ENCODE data around the gene LEMD2. TPM values are rescaled to one million over a fixed set of nuclear protein-coding genes. Genes with fewer than 3 reads are reported as not detected.

The LEMD2 gene
- total RNA-seq, 2 experiments from 2014 or later = 45.6 to 48.1 TPM

DNA sequence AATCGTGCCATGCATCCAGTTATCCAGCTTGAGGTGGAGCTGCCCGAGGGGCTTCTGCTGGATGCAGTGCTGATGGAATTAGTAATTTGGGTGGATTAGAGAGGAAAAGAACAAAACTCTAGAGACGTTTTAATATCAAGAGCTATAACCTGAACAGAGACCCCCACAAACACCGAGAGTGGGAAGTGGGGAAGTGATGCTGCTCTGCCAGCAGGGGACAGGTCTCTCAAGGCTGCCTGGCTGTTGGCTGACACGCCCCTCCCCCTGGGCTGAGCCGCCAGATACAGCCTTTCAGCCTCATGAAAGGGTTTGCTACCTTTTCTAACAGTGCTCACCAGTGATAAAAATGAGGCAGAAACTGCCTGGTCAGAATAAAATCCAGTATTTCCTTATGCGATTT, 9.6 kb downstream of the LEMD2 start:
- POLR2A ChIA-PET = interaction anchor here (0.6 kb wide), 1 partner anchor 14 kb away, joined by 3 read pairs; no protein-coding TSS in a partner anchor
- CTCF ChIA-PET = interaction anchor here (1.2 to 4.2 kb wide), 2 partner anchors 9 to 12 kb away, joined by 4 to 21 read pairs; no protein-coding TSS in a partner anchor

DNA sequence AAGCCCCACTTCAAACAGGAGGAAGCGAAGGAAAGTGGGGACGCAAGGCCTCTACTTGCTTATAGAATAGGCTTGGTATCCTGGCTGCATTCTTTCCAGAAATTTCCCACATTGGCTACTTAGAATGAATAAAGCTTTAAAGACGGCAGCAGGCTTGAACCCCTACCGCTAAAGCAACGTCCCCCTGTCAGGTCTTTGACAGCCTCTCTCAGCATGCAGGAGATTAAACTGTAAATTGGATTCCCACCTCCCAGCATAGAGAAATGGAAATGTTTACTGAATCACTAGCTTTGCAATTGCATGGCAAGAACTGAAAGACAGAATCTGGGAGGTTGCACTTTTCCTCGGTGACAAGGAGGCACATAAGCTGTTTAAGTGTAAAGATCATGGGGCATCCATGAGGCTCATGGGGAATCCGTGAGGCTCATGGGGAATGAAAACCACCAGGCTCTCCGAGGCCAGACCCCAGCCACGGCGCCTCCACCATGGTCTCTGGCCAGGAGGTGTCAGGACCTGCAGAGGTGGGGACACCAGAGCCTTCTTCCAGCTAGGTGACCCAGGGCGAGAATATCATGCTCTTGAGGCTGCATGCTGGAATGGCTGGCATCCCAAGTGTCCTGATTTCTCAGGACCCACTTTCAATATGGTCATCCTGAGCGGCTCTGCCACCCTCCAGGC, 10.3 kb downstream of the LEMD2 start:
- ChIA-PET CTCF (interaction anchor here (1.2 to 4.2 kb wide), 3 partner anchors 8 to 364 kb away, joined by 3 to 21 read pairs (median 4); no protein-coding TSS in a partner anchor), POLR2A (interaction anchor here (0.6 kb wide), 1 partner anchor 160 kb away, joined by 3 read pairs; no protein-coding TSS in a partner anchor)

DNA sequence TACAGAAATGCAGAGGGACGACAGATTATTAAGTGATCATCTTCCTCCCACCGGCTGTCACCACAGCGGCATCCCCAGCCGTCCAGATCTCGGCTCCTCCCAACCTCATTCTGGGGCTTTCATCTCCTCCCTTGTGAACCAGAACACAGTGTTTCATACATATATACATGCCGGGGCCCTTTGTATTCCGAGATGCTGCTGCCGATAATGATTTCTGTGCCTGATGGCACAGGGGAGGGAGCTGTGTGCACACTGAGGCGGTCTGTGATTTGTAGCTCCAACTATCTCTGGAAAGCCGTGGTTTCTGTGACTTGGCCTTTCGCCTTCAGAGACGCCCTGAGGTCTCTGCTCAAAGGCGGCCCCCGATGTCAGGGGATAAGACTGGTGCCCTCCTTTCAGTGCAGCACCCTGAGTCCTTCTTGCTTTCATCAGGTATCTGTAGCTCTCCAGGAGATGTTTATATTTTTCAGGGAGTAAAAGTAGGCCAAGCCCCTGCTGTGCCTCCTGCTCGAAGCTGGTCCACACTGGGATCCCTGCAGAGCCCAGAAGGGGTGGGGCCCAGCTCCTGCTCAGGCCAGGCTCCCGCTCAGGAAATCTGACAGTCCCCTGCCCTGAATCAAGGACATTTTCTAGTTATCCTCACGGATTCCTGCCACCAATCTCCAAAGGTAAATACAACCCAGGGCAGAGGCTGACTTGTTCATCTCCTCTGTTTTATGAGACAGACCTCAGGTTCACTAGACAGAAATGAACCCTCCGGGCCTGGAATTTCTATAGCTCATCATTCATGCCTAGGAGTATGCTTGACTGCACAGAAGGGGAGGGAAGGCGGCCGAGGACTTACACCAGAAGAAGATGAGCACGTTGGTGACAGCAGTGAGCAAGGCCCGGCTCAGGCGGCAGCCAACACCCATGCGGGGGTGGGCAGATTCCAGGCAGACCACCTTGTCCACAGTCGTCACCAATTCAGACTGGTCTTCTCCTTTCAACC, 11.2 kb downstream of the LEMD2 start:
- POLR2A ChIA-PET = no interaction called here
- CTCF ChIA-PET = interaction anchor here (1.2 to 4.2 kb wide), 3 partner anchors 7 to 365 kb away, joined by 3 to 21 read pairs (median 4); no protein-coding TSS in a partner anchor

DNA sequence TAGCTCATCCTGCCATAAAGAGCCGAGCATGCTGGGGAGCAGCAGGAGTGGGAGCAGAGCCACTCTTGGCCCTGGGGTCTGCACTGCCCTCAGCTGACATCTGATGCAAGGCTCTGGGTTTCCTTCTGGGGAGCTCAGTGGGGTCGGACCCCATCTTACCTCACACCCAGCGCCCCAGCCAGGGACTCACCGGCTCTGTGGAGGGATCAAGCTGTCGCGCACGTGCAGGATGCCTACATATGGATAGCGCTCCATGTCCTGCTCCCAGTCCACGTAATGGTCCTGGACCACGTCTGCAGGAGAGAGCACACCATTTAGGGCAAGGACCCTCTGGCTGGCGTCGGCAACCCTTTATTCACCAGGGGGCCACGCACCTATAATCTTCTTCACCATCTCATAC, 12.2 kb downstream of the LEMD2 start:
- POLR2A ChIA-PET = no interaction called here

DNA sequence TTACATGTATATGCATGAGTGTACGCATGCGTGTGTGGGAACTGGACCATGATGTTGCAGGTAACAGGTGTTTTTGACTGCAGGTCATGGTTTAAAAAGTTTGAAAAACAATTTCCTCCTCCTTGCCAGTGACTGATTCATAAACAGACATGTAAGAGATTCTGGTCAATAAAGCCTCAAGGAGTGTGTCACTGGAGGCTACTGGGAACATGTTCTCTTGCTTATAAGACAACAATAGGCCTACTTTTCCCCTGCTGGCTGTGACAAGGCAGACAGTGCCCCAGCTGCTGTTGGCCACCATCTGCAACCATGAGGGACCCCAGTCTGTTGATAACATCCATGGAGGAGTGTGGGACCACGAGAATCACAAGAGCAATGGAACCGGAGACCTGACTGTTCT, 12.7 kb downstream of the LEMD2 start:
- ChIA-PET CTCF (interaction anchor here (0.6 to 0.8 kb wide), 2 partner anchors 251 to 252 kb away, joined by 3 read pairs; no protein-coding TSS in a partner anchor), POLR2A (no interaction called here)

More for the DNA sequence above, 12.2 kb downstream of the LEMD2 start:
- CTCF ChIA-PET = interaction anchor here (0.6 kb wide), 1 partner anchor 251 kb away, joined by 3 read pairs; no protein-coding TSS in a partner anchor

DNA sequence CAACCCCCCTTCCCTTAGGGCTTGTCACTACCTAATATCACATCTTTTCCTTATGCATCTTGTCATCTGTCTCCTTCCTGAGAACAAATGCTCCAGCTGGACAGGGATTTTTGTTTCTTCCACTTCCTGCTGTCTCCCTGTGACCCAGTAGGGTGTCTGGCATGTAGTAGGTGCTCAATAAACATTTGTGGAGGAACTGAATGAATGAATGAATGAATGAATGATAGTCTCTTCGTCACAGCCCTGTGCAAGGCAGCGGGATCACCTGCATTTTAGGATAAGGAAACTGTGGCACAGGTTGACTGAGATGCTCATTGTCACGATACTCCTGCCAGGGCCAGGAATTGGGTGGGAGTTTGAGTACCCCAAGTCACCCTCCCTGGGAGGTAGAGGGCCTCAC, 14.2 kb downstream of the LEMD2 start:
- ChIA-PET CTCF (interaction anchor here (1.0 to 1.1 kb wide), 2 partner anchors 31 to 253 kb away, joined by 3 read pairs; no protein-coding TSS in a partner anchor), POLR2A (no interaction called here)

DNA sequence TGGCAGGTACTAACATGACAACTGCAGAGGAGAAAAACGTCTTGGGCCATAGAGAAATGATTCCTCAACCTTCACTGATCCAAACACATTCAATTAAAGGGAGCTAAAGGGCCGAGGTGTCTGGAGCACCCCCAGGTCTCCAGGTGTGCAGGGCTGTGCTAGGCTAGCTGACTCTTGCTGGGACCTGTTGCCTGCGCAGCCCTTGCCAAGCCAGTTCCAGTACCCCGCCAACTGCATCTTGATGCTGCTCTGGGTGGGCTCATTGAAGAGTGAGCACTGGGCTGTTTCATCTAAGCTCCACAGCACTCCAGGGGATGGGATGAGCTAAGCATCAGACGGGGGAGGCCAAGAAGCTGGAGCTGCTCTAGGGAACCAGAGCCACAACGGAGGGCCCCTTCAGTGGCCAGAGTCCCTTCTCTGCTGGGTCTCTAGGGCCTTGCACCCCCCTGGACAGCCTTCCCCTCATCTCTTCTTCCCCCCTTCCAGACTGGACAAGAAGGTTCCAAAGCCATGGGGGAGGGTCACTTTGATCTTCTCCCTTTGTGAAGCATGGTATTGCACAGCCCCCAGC, 15.9 kb downstream of the LEMD2 start:
- CTCF ChIA-PET = interaction anchor here (1.1 to 4.9 kb wide), 4 partner anchors 13 to 382 kb away, joined by 3 to 46 read pairs (median 10); no protein-coding TSS in a partner anchor
- POLR2A ChIA-PET = interaction anchor here (0.6 kb wide), 1 partner anchor 79 kb away, joined by 3 read pairs; no protein-coding TSS in a partner anchor

DNA sequence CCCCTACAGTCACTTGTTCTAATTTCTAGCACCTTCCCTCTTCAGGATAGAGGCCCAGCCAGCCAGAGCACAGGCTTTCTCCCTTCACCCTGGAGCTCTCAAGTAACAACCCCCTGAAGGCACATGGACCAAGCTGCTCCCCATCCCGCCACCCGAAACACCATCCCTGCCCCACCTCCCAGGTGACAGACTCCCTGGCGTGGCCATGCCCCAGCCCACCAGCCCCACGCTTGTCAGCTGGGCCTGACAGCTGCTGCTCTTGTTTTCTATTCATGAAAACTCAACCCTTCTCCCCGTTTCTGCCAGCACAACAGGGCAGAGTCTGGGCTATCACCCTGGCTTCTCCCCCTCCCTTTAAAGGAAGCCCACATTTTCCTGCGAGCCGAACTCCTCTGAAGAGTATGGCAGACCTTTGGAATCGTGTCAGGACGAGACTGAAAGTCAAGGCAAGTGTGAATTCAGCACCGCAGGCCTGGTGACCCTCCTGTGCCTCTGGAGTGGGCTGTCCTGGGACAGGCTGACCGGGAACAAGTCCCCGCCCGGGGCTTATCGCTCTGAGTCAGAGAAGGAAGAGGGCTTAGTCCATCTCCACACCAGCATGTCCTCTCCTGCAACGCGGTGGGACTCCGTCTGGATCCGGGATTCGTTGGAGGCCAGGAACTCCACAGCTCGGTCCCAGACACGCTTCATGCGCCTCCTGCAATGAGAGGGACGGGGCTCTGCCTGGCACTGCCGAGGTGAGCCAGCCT, 16.7 kb downstream of the LEMD2 start:
- ChIA-PET CTCF (interaction anchor here (1.0 to 6.4 kb wide), 24 partner anchors 8 to 383 kb away, joined by 3 to 46 read pairs (median 4); partner anchors contain the start of gene UQCC2), POLR2A (interaction anchor here (0.6 kb wide), 1 partner anchor 78 kb away, joined by 3 read pairs; no protein-coding TSS in a partner anchor)

DNA sequence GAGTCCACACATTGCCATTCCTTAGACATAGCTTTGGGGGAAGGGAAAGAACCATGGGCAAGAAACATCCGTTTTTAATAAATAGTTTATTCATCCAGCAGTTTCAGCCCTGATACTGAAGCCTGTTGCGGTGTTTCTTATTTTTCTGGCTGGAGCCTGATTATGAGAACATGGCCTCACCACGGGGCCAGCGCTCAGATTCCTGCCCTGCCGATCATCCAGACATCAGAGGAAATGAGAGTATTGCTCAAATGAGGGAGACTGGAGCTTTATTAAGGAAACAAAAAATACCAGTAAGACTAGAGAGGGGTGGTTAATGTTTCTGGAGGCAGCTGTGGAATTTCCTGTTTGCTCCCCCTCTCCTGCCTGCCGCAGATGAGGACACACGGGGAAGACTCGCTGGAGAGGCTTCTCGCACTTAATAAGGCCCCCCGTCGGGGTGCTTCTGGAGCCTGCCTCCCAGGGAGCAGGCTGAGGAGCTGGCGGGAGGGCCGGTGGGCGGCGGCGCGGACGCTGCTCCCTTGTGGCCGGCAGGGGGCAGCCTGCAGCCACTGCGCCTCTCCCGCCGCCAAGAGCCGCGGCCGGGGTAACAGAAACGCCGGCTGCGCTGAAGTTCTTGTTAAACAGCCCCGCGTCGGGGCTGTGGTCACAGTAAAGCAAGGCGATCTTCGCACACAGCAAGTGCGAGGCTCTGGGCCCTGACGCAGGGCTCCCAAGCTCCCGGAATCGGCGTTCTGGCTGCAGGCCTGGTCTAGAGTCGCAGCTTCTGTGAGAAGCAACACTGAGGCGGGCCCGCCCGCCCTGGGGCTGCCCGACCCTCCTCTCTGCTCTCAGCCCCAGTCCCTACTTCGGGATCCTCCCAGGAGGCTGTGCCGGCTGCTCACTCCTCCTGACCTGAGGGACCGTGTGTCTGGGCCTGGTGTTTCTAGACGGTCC, 17.5 kb downstream of the LEMD2 start:
- ChIA-PET CTCF (interaction anchor here (0.5 to 6.4 kb wide), 29 partner anchors 9 to 1674 kb away, joined by 3 to 46 read pairs (median 4); partner anchors contain the start of gene UQCC2), POLR2A (no interaction called here)

DNA sequence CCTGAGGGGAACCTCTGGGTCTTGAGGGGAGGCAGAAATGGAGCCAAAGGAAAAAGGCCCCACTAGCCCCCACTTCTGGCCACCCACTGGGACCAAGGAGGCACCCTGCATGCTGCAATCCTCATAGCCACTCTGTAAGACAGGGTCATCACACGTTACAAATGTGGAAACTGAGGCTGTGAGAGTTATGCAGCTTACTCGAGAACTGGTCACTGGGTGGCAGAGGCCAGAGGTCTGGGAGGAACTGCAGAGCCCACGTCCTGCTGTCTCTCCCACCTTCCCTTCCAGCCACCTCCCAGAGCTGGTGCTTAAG, 18.1 kb downstream of the LEMD2 start:
- CTCF ChIA-PET = interaction anchor here (0.5 to 6.4 kb wide), 24 partner anchors 9 to 1675 kb away, joined by 3 to 46 read pairs (median 4); partner anchors contain the start of gene UQCC2
- POLR2A ChIA-PET = no interaction called here

DNA sequence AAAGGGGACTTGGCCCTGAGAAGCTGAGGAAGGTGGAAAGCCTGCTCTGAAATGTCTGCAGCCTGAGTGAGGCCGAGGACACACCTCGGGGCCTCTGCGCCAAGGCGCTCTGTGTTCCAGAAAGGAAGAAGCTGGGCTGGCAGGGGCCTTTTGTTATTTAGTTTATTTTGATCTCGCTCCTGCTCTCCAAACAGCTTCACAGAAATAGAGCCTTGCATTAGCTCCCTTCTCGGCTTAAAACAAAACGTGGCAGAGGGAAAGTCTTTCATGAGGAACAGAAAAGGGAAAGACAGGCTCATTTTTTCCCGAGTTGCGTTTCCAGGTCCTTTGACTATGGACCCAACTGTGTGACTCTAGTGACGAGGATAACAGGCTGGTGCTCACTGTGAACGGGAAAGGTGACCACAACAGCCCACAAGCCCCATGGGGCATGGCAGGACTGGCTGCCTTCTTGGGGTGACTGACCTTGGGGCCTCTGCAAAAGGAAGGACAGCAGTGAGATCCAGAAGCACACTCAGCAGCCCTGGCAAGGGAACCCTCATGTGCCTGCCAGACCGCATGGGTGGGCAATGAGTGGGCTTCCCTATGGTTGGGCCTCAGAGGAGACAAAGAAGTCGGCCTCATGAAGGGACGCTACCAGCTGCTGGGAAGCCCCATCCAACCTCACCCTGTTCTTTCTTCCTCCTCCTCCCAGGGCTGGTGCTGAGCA, 18.7 kb downstream of the LEMD2 start:
- POLR2A ChIA-PET = interaction anchor here (1.4 kb wide), 1 partner anchor 257 kb away, joined by 3 read pairs; no protein-coding TSS in a partner anchor

DNA sequence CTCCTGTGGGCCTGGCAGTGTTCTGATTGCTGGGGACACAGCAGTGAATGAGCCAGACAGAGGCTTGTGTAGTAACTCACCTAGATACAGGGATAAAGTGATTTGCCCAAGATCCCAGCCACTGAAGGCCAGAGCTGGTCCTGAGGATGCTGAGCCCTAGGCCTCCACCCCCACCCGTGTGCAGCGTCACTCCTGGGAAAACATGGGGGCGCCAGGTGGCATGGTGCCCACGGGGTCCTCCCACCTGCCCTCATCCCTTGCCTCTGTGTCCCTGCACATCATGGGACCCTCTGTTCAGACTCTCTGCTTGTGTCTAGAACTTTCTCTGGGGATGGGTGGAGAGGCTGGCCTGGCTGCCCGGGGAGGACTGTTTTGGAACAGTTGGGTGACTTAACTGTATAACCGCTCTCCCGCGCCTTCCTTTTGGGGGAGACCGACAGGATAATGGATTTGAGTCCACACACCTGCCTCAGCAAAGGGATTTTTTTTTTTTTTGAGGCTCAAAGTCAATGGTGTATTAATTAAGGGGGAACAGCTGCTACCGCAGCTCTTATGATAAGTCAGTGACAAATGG, 19.6 kb downstream of the LEMD2 start:
- POLR2A ChIA-PET = interaction anchor here (1.4 kb wide), 1 partner anchor 258 kb away, joined by 3 read pairs; no protein-coding TSS in a partner anchor
- CTCF ChIA-PET = interaction anchor here (0.8 to 6.4 kb wide), 8 partner anchors 10 to 386 kb away, joined by 3 to 46 read pairs (median 3); no protein-coding TSS in a partner anchor

More for the DNA sequence above, 18.7 kb downstream of the LEMD2 start:
- CTCF ChIA-PET = interaction anchor here (0.5 to 6.4 kb wide), 14 partner anchors 9 to 1675 kb away, joined by 3 to 46 read pairs (median 6); no protein-coding TSS in a partner anchor

DNA sequence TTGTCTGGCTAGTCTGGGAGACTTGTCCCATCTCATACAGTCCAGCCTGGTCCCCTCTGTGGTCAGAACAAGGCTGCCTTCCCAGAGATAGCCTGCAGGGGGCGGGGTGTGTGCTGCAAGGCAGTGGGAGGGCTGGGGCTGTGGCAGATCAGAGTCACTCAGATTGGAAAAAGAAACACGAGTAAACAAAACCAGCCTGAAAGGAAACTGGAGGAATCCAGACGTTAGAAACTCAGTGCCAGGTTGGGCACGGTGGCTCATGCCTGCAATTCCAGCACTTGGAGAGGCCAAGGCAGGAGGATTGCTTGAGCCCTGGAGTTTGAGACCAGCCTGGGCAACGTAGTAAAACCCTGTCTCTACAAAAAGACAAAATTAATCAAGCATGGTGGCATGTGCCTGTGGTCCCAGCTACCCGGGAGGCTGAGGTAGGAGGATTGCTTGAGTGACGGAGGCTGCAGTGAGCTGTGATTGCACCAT, 20.2 kb downstream of the LEMD2 start:
- POLR2A ChIA-PET = no interaction called here
- CTCF ChIA-PET = interaction anchor here (1.2 to 6.4 kb wide), 9 partner anchors 9 to 393 kb away, joined by 3 to 46 read pairs (median 4); partner anchors contain the start of gene UQCC2

DNA sequence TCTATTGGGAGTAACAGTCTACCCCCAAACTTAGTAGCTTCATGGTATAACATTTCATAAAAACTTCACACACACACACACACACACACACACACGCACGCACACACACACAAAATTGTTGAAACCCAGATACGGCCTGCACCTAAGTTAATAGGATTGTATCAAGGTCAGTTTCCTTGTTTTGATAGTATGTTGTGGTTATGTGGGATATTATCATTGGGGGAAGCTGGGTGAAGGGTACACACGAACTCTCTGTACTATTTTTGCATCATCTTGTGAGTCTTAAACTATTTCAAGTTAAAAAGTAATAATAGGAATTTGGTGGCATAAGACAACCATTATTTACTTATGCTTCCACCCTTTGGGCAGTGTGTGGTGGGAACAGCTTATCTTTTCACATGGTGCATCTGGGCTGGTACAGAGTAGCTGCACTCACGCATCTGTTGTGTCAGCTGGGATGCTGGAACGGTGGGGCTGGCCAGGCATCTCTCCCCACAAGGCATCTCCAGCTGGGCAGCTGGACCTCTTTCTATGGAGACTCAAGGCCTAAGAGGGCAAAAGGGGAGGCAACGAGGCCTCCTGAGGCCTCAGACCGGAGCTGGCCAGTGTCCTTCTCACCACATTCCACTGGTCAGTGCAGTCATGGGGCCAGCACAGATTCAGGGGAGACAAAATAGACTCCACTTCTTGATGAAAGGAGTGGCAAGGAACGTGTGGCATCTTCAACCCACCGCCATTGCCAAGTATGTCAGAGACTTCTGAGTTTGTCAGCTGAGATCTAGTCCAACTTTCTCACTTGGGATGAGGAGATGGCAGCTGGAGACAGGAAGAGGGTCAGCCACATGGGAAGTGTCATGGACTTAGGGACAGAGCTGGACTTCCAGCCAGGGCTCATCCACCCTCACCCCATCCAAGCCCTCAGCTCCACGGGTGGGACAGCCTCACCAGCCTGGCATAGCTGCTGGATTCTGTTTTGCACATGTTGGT, 21.7 kb downstream of the LEMD2 start:
- ChIA-PET CTCF (interaction anchor here (1.2 to 6.4 kb wide), 10 partner anchors 11 to 394 kb away, joined by 3 to 32 read pairs (median 4); partner anchors contain the start of gene UQCC2), POLR2A (interaction anchor here (0.5 kb wide), 1 partner anchor 396 kb away, joined by 3 read pairs; no protein-coding TSS in a partner anchor)

DNA sequence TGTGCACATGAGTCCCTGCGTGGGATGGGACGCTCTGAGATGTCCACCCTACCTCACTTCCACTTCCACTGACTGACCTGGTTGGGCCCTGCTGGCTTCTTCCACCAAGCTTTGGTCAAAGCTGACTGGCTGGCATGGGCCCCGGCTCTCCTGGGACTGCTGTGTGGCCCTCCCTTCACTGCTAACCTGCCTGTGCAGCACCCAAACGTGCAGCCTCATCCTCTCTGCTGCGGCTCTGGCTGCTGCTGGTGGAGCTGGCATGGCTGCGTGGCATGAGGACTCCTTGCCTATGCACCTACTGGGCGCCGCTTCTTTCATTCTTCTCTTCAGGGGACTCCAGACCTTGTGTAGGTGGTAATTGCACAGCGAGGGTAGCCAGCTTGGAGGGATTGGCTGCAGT, 23.6 kb downstream of the LEMD2 start:
- ChIA-PET CTCF (no interaction called here), POLR2A (no interaction called here)

All from activated CD8-positive, alpha-beta memory T cell treated with anti-CD3 and anti-CD28 coated beads for 36 hours (primary cell).